Lower leg skin (tissue), 3 donors: ENCODE results near the gene OGFRL1.

Source experiments
- CTCF ChIP-seq, 3 donors: fragments of 450-650 bp; IDR thresholded peaks; one replicate each; pipeline ENCODE4 v1.5.1; 2016; ENCODE audit warnings: antibody characterized with exemption in 3 of 3, mild to moderate bottlenecking in 3 of 3, moderate library complexity in 2 of 3
- POLR2A ChIP-seq, 2 donors: fragments of 450-650 bp; IDR thresholded peaks; one replicate each; pipeline ENCODE4 v1.6.1; 2016 to 2017; ENCODE audit warnings: antibody characterized with exemption in 2 of 2, mild to moderate bottlenecking in 1 of 2, moderate library complexity in 1 of 2

DNA sequence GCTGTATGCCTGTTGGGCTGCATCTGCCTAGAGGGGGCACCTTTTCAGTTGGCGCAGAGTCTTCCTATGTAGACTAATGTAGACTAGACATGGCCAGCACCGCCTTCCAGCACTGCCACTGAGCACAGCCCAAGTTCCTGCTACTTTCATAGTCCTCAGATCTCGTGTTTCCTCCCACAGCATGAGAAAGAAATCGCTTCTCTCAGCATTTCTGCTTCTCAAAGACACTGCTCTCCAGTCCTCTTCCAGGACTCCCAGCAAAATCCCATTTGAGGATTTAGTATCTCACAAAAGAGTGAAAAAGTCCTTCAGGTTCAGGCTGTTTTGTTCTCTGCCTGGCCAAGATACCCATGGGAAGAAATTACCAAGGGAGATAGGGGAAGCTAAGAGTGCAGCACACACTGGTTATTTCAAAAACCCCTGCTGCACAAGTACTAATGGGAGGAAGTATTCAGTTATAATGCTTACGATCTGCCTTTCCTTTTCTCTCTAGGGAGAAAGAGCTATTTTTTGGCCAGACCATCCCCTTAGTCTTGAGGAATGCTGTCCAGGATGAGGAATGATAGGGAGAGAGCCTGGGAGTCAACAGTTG lies 35.7 kb downstream of the OGFRL1 start:
- TF ChIP-seq CTCF (IDR thresholded peaks at IDR 0.05) (no peak), POLR2A (IDR thresholded peaks at IDR 0.05) (no peak)
